GM18861 (cell line): ENCODE results near the gene ASB16.
"Not testable (repeated sequence)": the region's sequence is repeated elsewhere in the genome, so short reads cannot be mapped to it uniquely, and the experiment has no call there.

Experiments
- ATAC-seq: cut with Tn5 transposase; IDR thresholded peaks from one replicate; pipeline ENCODE4 v1.9.1; 2021; ENCODE audit not compliant: unreplicated experiment

ASB16 gene

DNA sequence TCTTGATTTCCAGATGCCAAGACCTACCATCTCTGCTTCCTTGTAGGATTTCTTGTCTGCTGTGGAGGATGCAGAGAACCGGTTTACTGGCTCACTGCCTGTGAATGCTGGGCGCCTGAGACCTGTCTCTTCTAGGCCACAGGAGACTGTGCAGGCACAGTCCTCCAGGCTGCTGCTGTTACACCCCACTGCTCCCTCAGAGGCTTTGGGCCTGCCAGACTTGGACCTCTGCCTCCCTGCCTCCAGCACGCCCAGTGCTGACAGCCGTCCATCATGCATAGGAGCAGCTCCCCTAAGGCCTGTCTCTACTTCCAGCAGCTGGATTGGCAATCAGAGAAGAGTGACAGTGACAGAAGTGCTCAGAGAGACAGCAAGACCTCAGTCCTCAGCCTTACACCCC, 22.7 kb upstream of the ASB16 start:
- no peak for ATAC-seq

DNA sequence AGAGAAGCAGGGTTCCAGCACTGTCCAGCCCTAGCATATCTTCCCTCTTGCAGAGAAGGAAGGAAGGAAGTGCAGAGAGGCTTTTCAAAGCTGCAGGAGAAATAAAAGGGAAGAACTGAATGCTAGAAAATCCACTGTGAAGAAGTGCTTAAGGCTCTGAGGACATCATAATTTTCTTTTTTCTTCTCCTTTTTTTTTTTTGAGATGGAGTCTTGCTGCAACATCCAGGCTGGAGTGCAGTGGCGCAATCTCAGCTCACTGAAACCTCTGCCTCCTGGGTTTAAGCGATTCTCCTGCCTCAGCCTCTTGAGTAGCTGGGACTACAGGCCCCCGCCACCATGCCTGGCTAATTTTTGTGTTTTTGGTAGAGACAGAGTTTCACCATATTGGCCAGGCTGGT, 21.4 kb upstream of the ASB16 start:
- not testable (repeated sequence) for ATAC-seq

DNA sequence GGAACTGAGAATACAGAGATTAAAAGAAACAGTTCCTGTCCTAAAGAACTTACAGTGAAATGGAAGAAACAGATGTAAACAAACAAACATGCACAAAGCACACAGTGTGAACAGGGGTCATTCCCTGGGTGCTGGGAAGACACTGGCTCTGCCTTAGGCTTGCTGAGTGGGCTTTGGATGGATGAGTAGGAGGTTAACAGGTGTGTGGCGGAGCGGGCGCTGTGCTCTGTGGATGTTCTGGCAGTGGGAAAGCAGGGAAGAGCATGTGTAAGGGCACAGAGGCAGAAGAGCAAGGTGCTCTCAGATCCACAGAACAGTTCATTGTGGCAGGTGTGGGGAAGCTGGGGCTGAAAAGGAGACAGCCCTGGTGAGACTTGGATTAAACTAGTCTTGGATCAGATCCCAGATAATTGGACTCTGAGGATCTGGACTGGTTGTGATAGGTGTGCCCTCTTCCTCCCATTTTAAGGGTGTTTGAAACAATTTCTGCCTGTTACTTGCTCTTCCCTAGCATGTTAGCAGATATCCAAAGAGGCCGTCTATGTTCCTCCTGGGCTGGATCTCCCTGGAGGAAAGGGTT, 20.7 kb upstream of the ASB16 start:
- no peak for ATAC-seq

DNA sequence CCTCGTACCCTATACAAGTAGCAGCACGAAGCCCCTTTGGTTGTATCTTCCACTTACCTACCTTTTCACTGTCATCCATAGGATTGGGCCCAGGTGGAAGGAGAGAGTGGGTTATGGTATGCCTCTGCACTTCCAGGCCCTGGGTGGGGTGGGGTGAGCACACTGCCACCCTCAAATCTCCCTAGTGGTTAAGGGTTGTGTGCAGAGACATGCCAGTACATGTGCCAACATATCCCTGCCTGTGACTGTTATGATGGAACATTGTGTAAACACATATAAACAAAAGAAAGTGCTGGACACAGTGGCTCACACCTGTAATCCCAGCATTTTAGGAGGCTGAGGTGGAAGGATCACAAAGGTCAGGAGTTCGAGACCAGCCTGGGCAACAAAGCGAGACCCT, 17.6 kb upstream of the ASB16 start:
- ATAC-seq: no peak

DNA sequence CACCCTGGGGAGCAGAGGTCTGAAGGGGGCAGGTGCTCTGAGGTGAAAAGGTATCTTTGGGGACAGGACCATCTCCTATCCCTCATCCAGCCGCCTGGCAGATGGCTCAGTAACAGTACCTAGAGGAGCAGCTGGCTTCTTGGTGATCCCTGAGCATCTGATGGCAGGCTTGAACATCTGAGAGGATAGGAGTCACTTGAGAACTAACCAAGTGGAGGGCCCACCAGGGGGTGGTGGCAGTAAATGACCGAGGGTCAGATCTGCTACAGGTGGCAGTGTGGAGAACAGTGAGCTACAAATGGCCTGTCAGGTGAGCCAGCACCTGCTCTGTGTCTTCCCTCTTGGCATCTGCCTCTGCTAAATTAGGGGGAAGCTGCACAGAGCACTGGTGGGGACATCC, 15.0 kb upstream of the ASB16 start:
- no peak for ATAC-seq

DNA sequence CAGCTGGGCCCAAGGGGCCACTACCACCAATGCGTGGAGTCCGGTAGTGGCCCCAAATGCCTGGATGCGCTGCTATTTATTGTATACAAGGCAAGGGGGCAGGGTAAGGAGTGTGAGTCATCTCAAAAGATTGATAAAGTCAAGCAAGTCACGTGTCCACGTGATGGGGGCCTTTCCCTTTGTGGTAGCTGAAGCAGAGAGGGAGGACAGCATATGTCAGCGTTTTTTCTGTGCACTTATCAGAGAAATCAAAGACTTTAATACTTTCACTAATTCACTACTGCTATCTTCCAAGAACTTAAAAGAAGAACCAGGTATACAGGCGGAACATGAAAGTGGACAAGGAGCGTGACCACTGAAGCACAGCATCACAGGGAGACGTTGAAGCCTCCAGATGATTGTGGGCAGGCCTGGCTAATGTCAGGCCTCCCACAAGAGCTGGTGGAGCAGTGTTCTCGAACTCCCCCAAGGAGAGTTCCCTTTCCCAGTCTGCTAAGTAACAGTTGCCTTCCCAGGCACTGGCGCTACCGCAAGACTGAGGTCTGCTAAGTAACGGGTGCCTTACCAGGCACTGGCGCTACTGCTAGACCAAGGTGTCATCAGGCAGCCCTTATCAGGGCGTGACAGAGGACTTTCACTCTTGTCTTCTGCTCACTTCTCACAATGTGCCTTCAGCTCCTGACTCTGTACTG, 10.8 kb upstream of the ASB16 start:
- no peak for ATAC-seq

DNA sequence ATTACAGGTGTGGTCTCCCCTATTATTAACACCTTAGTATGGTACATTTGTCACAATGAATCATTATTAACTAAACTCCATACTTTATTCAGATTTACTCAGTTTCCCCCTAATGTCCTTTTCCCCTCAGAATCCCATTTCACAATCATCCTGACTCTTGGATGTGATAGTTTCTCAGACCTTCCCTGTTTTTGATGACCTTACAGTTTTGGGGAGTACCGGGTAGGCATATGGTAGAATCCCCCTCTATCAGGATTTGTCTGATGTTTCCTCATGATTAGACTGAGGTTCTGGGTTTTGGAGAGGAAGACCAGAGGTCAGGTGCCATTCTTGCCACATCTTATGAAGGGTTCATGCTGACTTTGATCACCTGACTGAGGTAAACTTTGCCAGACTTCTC, 6.0 kb upstream of the ASB16 start:
- ATAC-seq: no peak

DNA sequence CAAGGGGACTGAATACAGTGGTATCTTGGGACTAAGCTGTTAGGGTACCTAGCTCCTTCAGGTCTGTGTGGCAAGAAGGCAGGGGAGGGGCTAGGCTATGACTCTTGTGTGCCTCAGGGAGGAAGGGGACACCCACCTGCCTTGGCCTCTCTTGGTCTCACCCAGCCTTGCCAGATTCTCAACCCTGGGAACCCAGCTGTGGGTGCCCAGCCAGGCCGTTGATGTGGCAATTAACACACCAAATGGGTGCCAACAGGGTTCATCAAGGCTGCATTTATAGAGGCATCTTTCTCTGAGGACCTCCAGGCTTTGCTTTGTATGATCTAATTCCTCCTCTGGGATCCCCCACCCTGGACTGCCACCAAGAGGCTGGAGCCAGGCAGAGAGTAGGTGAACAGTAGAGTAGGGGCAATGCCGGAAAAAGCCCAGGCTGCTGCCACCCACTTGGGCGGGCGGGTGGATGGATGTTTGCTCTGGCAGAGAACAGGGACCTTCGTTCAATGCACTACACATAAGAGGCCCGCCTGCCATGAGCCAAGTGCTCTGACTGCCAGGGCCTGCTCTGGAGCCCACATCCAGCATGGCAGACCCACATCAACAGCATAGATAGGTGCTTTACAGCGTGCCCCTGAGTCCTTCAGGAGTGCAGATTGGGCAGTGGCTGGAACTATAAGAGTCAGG, 3.2 kb upstream of the ASB16 start:
- ATAC-seq: no peak

DNA sequence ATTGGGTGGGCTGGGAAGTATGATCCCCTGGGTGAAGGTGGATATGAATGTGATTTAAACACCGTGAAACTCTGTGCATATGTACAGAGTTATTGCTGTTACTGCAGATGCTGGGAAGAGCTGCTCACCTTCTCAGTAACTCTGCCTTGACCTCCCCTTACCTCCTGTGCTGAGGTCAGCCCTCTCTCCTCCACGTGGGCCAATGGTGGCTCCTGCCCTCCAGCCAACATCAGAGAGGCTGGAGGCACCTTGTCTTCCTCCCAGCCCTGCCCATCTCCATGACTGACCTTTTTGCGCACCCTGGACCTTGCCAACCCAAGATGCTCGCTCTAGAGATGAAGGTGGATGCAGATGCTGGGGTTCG, 387 bp upstream of the ASB16 start:
- no peak for ATAC-seq

DNA sequence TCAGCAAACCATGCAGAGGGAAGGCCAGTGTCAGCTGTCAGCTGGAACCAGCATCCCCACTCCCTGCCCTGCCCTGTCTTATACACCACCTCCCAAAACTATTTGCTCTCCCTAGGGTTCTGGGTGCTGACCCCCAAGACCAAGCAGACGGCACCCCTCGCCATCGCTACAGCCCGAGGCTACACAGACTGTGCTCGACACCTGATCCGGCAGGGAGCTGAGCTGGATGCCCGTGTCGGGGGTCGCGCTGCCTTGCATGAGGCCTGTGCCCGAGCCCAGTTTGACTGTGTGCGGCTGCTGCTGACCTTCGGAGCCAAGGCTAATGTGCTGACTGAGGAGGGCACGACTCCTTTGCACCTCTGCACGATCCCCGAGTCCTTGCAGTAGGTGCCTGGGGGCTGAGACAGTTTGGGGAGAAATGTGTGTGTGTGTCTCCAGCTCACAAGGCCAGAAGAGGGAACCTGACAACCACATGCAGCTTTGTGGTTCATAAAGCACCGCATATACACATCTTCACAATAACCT, 1.5 kb downstream of the ASB16 start:
- no peak for ATAC-seq

DNA sequence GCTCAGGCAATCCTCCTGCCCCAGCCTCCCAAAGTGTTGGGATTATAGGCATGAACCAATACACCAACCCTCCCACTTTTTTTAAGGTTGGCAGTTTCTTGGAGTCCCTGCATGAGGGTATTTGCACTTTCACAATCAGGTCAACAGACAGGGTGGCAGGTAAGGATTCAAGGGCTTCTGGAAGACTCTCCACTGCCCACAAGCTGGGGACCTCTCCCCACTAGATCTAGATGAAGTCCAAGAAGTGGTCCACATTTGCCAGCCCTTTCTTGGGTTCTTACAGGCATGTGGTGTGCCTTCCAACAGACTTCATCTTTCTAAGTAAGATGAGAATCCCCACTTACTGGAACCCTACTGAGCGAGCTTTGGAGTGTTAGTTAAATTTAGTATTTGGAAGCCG, 3.9 kb downstream of the ASB16 start:
- no peak for ATAC-seq

DNA sequence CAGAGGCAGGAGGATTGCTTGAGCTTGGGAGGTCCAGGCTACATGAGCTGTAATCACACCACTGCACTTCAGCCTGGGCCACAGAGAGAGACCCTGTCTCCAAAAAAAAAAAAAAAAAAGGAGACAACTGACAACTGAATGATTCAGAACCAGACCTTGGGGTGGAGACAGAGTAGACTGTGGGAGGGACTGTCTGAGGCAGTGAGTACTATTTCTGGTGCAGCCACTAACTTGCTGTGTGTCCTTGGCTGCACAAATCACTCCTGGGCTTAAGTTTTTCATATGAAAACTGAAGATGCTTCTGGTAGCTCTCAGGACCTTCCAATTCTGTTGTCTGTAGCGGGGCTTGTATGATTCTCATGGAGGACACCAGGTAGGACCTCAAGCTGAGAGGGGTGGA, 5.8 kb downstream of the ASB16 start:
- no peak for ATAC-seq

DNA sequence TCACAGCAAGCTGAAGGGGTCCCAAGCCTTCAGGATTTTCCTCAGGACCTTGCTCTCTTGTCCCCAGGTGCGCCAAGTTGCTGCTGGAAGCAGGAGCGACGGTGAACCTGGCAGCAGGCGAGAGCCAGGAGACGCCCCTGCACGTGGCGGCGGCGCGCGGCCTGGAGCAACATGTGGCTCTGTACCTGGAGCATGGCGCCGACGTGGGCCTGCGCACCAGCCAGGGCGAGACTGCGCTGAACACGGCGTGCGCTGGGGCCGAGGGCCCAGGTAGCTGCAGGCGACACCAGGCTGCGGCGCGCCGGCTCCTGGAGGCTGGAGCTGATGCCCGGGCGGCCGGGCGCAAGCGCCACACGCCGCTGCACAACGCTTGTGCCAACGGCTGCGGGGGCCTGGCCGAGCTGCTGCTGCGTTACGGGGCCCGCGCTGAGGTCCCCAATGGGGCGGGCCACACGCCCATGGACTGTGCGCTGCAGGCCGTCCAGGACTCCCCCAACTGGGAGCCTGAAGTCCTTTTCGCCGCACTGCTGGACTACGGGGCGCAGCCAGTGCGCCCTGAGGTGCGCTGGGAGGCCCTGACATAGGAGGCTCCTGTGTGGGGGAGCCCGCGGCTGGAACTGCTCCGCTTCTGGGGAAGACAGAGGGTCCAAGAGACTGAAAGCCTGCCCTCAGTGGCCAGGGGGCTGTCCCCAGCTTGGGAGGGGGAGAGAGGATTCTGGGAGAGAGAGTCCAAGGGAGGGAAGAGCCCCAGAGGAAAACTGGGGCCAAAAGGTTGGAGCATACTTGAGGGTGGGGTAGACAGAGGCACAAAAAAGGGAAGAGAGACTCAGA, 6.4 kb downstream of the ASB16 start:
- no peak for ATAC-seq

DNA sequence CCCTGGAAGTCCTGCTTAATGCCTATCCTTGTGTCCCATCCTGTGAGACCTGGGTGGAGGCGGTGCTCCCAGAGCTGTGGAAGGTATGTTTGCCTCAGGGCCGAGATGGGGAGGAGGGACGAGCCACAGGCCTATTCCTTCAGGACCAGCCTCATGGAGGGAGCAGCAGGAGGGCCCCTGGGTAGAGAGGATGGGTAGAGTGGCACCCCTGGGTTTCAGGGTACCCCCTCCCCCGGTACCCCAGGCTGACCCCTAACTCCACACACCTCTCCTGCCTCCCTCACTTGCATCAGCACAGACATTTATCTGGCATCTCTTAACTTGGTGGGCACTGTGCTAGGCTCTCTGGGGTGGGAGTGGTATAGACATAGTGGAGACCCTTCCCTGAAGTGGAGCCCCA, 7.1 kb downstream of the ASB16 start:
- ATAC-seq: no peak

DNA sequence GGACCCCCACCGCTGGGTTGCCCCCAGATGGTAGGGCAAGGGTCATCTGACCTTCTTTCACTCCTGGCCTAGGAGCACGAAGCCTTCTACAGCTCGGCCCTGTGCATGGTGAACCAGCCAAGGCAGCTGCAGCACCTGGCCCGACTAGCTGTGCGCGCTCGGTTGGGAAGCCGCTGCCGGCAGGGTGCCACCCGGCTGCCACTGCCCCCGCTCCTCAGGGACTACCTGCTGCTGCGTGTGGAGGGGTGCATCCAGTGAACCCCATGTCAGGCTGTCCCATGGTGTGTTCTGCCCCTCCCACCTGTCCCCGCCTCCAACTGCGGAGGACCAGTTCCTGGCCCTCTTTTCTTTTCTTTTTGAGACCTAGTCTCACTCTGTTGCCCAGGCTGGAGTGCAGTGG, 7.6 kb downstream of the ASB16 start:
- ATAC-seq: no peak

DNA sequence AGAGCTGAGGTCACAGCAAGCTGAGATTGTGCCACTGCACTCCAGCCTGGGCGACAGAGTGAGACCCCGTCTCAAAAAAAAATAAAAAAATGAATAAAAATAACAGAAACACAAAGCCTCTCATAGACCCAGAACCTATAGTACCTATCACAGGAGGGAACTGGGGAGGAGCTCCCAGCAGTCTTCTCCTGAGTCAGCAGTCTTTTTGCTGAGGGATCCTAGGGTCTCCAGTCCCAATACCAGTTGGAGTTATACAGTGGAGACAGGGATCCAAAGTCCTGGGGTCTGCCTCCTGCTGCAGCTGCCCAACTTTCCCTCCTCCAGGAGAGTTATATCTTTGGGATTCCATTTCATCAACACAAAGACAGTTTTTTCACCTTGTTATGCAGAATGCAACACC, 12.5 kb downstream of the ASB16 start:
- ATAC-seq: no peak

DNA sequence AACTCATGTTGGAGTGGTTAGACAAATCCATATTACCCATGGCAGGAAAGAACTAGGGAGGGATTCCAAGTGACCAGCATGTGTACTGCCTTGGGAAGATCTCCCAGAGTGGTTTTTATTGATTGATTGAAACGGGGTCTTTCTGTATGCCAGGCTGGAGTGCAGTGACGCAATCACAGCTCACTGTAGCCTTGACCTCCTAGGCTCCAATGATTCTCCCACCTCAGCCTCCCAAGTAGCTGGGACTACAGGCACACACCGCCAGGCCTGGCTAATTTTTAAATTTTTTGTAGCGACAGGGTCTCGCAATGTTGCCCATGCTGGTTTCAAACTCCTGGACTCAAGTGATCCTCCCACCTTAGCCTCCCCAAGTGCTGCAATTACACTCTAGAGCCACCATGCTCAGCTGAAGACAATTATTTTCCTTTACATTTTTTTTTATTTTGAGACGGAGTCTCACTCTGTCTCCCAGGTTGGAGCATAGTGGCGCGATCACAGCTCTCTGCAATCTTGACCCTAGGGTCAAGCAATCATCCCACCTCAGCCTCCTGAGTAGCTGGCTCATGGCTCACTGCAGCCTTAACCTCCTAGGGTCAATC, 13.8 kb downstream of the ASB16 start:
- ATAC-seq: no peak

DNA sequence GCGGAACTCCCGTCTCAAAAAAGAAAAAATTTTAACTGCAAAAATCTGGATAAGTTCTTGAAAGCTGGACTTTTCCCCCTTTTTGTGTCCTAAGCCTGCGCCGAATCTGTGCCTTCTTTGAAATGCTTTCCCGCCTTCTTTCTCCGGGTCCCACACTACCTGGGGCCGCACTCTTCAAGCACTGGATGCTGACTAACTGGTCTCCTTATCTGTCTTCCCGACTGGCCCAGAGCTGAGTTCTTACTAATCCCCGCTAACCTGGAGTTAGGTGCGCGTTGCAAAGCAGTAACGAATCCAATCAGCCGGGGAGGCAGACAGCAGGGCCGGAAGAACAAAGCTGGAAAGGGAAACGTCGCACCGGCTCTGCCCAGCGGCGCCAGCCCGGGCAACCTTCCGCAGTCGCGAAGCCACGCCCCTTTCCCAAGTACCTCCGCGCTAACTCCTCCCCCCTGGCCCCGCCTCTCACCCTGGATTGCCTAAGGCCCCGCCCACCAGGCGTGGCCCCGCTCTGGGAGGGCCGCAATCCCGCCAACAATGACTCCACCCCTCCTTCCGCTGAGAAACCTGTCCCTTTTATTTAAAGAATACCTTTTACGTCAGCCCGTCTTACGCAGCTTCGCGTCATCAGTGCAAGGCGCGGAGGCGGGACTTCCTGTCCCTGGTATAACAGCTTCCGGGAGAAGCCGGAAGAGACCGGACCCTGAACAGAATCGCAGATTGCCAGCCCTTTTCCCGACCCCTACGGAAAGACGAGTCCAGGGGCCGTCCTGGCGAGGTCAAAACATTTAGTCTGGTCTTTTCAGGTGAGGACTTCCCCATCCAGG, 16.0 kb downstream of the ASB16 start, which contains the start of gene TMUB2:
Gene TMUB2 (plus strand): TSS at position 666 of the 824 bp plus-strand sequence. CDS start 737 bp downstream, outside the sequence.
- ATAC-seq: peak; percentile 76

DNA sequence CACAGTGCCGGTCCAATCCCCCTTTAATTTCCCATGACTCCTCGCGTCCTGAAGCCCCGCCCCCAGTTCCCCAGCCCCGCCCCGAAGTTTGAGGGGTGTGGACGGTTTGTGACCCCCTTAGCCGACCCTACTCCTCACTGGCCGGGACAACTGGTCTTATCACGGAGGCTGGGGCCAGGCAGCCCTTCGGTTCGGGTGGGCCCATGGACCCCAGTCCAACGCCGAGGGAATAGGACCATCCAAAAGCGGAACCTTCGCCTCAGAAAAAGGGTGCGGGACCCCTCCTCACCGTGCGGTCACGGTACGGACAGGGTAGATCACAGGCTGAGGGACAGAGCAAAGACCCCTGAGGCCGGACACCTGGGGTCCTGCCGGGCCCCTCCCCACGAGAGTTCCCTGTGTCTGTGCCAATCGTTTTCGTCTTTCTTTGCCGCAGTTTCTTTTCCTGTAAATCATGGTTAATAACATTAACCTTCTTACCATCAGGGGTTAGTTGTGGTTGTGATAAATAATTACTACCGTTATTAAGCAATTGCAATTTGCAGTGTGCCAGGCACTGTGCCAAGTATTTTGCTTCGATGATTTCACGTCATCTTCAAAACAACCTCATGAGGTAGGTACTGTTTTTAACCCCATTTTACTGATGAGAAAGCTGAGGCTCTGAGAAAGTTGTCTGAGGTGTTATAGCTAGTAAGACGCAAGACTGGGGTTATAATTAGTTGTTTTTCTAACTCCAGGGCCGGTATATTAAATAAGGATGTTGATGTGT, 16.8 kb downstream of the ASB16 start:
- ATAC-seq: peak; percentile 23
